ENCODE results near the gene ABCG1.

ABCG1 gene

GRCh38 chr21:42236693-42237092, 17.8 kb downstream of the ABCG1 start:
- Histone ChIP-seq H3K27ac (ENCODE audit: low read depth, low read length) (no peak overlapping the region), H3K4me1 (ENCODE audit: control insufficient read depth, low read depth, low read length) (peaks cover 2% of the 10 kb centered on the region), H3K4me2 (ENCODE audit: low read length) (no peak overlapping the region), H3K4ac (ENCODE audit: low read depth, low read length) (no peak overlapping the region), H4K8ac (ENCODE audit: low read depth, low read length) (no peak overlapping the region), H3K18ac (ENCODE audit: low read length) (no peak overlapping the region), H3K56ac (ENCODE audit: low read length) (no peak overlapping the region), H3K23ac (ENCODE audit: low read length) (no peak overlapping the region), H3K4me3 (ENCODE audit: low read length) (no peak overlapping the region), H2AK5ac (ENCODE audit: low read length) (no peak overlapping the region), H3K27me3 (ENCODE audit: insufficient read depth, low read length, poor library complexity) (no peaks in the 10 kb centered on the region), H4K5ac (ENCODE audit: low read length) (no peak overlapping the region), H2BK120ac (ENCODE audit: low read depth, low read length) (no peak overlapping the region), H3K79me1 (ENCODE audit: low read length) (no peaks in the 10 kb centered on the region), H3K36me3 (ENCODE audit: control insufficient read depth, insufficient read depth, low read length) (no peaks in the 10 kb centered on the region), H3K9ac (ENCODE audit: low read length) (no peak overlapping the region), H2BK15ac (replicated peaks; ENCODE audit: low read depth) (no peak overlapping the region), H3K79me2 (ENCODE audit: control insufficient read depth, insufficient read depth, low read length) (no peaks in the 10 kb centered on the region), H2BK5ac (ENCODE audit: low read length) (no peak overlapping the region)
- no peak for DNase-seq
- no CpG with 5 or more reads among the region's 3 CpGs for WGBS (ENCODE audit: extremely low coverage, insufficient coverage, low lambda C conversion rate)

GRCh38 chr21:42237161-42237560, 18.2 kb downstream of the ABCG1 start:
- H3K27me3 ChIP-seq (ENCODE audit: insufficient read depth, low read length, poor library complexity) = no peaks in the 10 kb centered on the region
- no peak overlapping the region for H3K18ac ChIP-seq (ENCODE audit: low read length)
- no peak overlapping the region for H3K4me3 ChIP-seq (ENCODE audit: low read length)
- no peak overlapping the region for H2BK120ac ChIP-seq (ENCODE audit: low read depth, low read length)
- no peaks in the 10 kb centered on the region for H3K79me1 ChIP-seq (ENCODE audit: low read length)
- no peak overlapping the region for H3K27ac ChIP-seq (ENCODE audit: low read depth, low read length)
- WGBS (ENCODE audit: extremely low coverage, insufficient coverage, low lambda C conversion rate) = no CpG with 5 or more reads among the region's 5 CpGs
- H3K4ac ChIP-seq (ENCODE audit: low read depth, low read length) = no peak overlapping the region
- peaks cover 2% of the 10 kb centered on the region for H3K4me1 ChIP-seq (ENCODE audit: control insufficient read depth, low read depth, low read length)
- H3K36me3 ChIP-seq (ENCODE audit: control insufficient read depth, insufficient read depth, low read length) = no peaks in the 10 kb centered on the region
- no peak overlapping the region for H4K5ac ChIP-seq (ENCODE audit: low read length)
- no peak overlapping the region for H2BK5ac ChIP-seq (ENCODE audit: low read length)
- DNase-seq = no peak
- H4K8ac ChIP-seq (ENCODE audit: low read depth, low read length) = no peak overlapping the region
- H3K9ac ChIP-seq (ENCODE audit: low read length) = no peak overlapping the region
- H3K56ac ChIP-seq (ENCODE audit: low read length) = no peak overlapping the region
- no peak overlapping the region for H3K4me2 ChIP-seq (ENCODE audit: low read length)
- no peaks in the 10 kb centered on the region for H3K79me2 ChIP-seq (ENCODE audit: control insufficient read depth, insufficient read depth, low read length)
- H2BK15ac ChIP-seq (replicated peaks; ENCODE audit: low read depth) = no peak overlapping the region
- H2AK5ac ChIP-seq (ENCODE audit: low read length) = no peak overlapping the region
- H3K23ac ChIP-seq (ENCODE audit: low read length) = no peak overlapping the region

DNA sequence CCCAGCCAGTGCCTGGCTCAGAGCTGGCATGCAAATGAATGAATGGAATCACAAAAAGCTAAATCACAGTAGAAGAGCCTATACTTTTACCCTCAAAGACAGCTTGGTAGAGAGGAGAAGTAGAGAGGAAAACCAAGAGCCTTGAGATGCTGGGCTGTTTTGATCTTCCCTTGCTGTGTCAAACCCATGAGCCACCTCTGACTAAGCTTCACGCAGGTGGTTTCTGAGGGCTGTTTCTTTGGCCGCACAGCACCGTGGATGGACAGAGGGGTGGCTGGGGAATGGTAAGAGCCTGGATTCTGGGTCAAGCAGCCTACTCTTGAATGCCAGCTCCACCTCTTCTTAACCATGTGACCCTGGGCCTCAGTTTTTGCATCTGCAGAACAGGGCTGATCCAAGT, 18.6 kb downstream of the ABCG1 start:
- no peak overlapping the region for H3K23ac ChIP-seq (ENCODE audit: low read length)
- no peak overlapping the region for H2AK5ac ChIP-seq (ENCODE audit: low read length)
- no peaks in the 10 kb centered on the region for H3K79me1 ChIP-seq (ENCODE audit: low read length)
- no peak overlapping the region for H2BK120ac ChIP-seq (ENCODE audit: low read depth, low read length)
- no peak overlapping the region for H4K8ac ChIP-seq (ENCODE audit: low read depth, low read length)
- H2BK15ac ChIP-seq (replicated peaks; ENCODE audit: low read depth) = no peak overlapping the region
- no peak overlapping the region for H3K4ac ChIP-seq (ENCODE audit: low read depth, low read length)
- no peak overlapping the region for H3K9ac ChIP-seq (ENCODE audit: low read length)
- H3K4me1 ChIP-seq (ENCODE audit: control insufficient read depth, low read depth, low read length) = peaks cover 2% of the 10 kb centered on the region
- no peak for DNase-seq
- no peak overlapping the region for H4K5ac ChIP-seq (ENCODE audit: low read length)
- H3K4me2 ChIP-seq (ENCODE audit: low read length) = no peak overlapping the region
- H3K56ac ChIP-seq (ENCODE audit: low read length) = no peak overlapping the region
- no peak overlapping the region for H3K27ac ChIP-seq (ENCODE audit: low read depth, low read length)
- no peaks in the 10 kb centered on the region for H3K27me3 ChIP-seq (ENCODE audit: insufficient read depth, low read length, poor library complexity)
- no peak overlapping the region for H3K4me3 ChIP-seq (ENCODE audit: low read length)
- no peaks in the 10 kb centered on the region for H3K79me2 ChIP-seq (ENCODE audit: control insufficient read depth, insufficient read depth, low read length)
- H3K18ac ChIP-seq (ENCODE audit: low read length) = no peak overlapping the region
- H3K36me3 ChIP-seq (ENCODE audit: control insufficient read depth, insufficient read depth, low read length) = no peaks in the 10 kb centered on the region
- no CpG with 5 or more reads among the region's 3 CpGs for WGBS (ENCODE audit: extremely low coverage, insufficient coverage, low lambda C conversion rate)
- H2BK5ac ChIP-seq (ENCODE audit: low read length) = no peak overlapping the region

GRCh38 chr21:42238185-42238934, 19.4 kb downstream of the ABCG1 start:
- no peak overlapping the region for H3K18ac ChIP-seq (ENCODE audit: low read length)
- H2BK15ac ChIP-seq (replicated peaks; ENCODE audit: low read depth) = no peak overlapping the region
- no peak overlapping the region for H2BK120ac ChIP-seq (ENCODE audit: low read depth, low read length)
- no peak overlapping the region for H3K4me2 ChIP-seq (ENCODE audit: low read length)
- H2AK5ac ChIP-seq (ENCODE audit: low read length) = no peak overlapping the region
- H4K5ac ChIP-seq (ENCODE audit: low read length) = no peak overlapping the region
- peaks cover 2% of the 10 kb centered on the region for H3K4me1 ChIP-seq (ENCODE audit: control insufficient read depth, low read depth, low read length)
- H3K36me3 ChIP-seq (ENCODE audit: control insufficient read depth, insufficient read depth, low read length) = no peaks in the 10 kb centered on the region
- no peaks in the 10 kb centered on the region for H3K27me3 ChIP-seq (ENCODE audit: insufficient read depth, low read length, poor library complexity)
- H3K9ac ChIP-seq (ENCODE audit: low read length) = no peak overlapping the region
- DNase-seq = no peak
- H3K4ac ChIP-seq (ENCODE audit: low read depth, low read length) = no peak overlapping the region
- no peaks in the 10 kb centered on the region for H3K79me1 ChIP-seq (ENCODE audit: low read length)
- no peak overlapping the region for H3K56ac ChIP-seq (ENCODE audit: low read length)
- no peak overlapping the region for H4K8ac ChIP-seq (ENCODE audit: low read depth, low read length)
- no peak overlapping the region for H3K4me3 ChIP-seq (ENCODE audit: low read length)
- no CpG with 5 or more reads among the region's 12 CpGs for WGBS (ENCODE audit: extremely low coverage, insufficient coverage, low lambda C conversion rate)
- no peak overlapping the region for H3K27ac ChIP-seq (ENCODE audit: low read depth, low read length)
- no peaks in the 10 kb centered on the region for H3K79me2 ChIP-seq (ENCODE audit: control insufficient read depth, insufficient read depth, low read length)
- H2BK5ac ChIP-seq (ENCODE audit: low read length) = no peak overlapping the region
- no peak overlapping the region for H3K23ac ChIP-seq (ENCODE audit: low read length)

GRCh38 chr21:42239556-42239955, 20.6 kb downstream of the ABCG1 start:
- no peak for DNase-seq
- H3K4me1 ChIP-seq (ENCODE audit: control insufficient read depth, low read depth, low read length) = no peaks in the 10 kb centered on the region
- WGBS (ENCODE audit: extremely low coverage, insufficient coverage, low lambda C conversion rate) = no CpG with 5 or more reads among the region's 8 CpGs
- H3K23ac ChIP-seq (ENCODE audit: low read length) = no peak overlapping the region
- no peak overlapping the region for H3K4me3 ChIP-seq (ENCODE audit: low read length)
- H3K56ac ChIP-seq (ENCODE audit: low read length) = no peak overlapping the region
- no peak overlapping the region for H3K4ac ChIP-seq (ENCODE audit: low read depth, low read length)
- no peak overlapping the region for H4K8ac ChIP-seq (ENCODE audit: low read depth, low read length)
- no peaks in the 10 kb centered on the region for H3K36me3 ChIP-seq (ENCODE audit: control insufficient read depth, insufficient read depth, low read length)
- H3K18ac ChIP-seq (ENCODE audit: low read length) = no peak overlapping the region
- H3K27ac ChIP-seq (ENCODE audit: low read depth, low read length) = no peak overlapping the region
- no peaks in the 10 kb centered on the region for H3K79me2 ChIP-seq (ENCODE audit: control insufficient read depth, insufficient read depth, low read length)
- no peak overlapping the region for H2AK5ac ChIP-seq (ENCODE audit: low read length)
- no peaks in the 10 kb centered on the region for H3K79me1 ChIP-seq (ENCODE audit: low read length)
- H3K27me3 ChIP-seq (ENCODE audit: insufficient read depth, low read length, poor library complexity) = no peaks in the 10 kb centered on the region
- H2BK15ac ChIP-seq (replicated peaks; ENCODE audit: low read depth) = no peak overlapping the region
- no peak overlapping the region for H3K4me2 ChIP-seq (ENCODE audit: low read length)
- H2BK120ac ChIP-seq (ENCODE audit: low read depth, low read length) = no peak overlapping the region
- no peak overlapping the region for H2BK5ac ChIP-seq (ENCODE audit: low read length)
- H3K9ac ChIP-seq (ENCODE audit: low read length) = no peak overlapping the region
- no peak overlapping the region for H4K5ac ChIP-seq (ENCODE audit: low read length)

- Histone ChIP-seq H3K27me3 (ENCODE audit: insufficient read depth, low read length, poor library complexity) (no peaks in the 10 kb centered on the region), H3K4me2 (ENCODE audit: low read length) (no peak overlapping the region), H3K4ac (ENCODE audit: low read depth, low read length) (no peak overlapping the region), H2BK5ac (ENCODE audit: low read length) (no peak overlapping the region), H3K9ac (ENCODE audit: low read length) (no peak overlapping the region), H3K79me1 (ENCODE audit: low read length) (no peaks in the 10 kb centered on the region), H4K5ac (ENCODE audit: low read length) (no peak overlapping the region), H3K4me3 (ENCODE audit: low read length) (no peak overlapping the region), H2BK15ac (replicated peaks; ENCODE audit: low read depth) (no peak overlapping the region), H2AK5ac (ENCODE audit: low read length) (no peak overlapping the region), H3K56ac (ENCODE audit: low read length) (no peak overlapping the region), H3K36me3 (ENCODE audit: control insufficient read depth, insufficient read depth, low read length) (no peaks in the 10 kb centered on the region), H4K8ac (ENCODE audit: low read depth, low read length) (no peak overlapping the region), H2BK120ac (ENCODE audit: low read depth, low read length) (no peak overlapping the region), H3K79me2 (ENCODE audit: control insufficient read depth, insufficient read depth, low read length) (no peaks in the 10 kb centered on the region), H3K18ac (ENCODE audit: low read length) (no peak overlapping the region), H3K23ac (ENCODE audit: low read length) (no peak overlapping the region), H3K4me1 (ENCODE audit: control insufficient read depth, low read depth, low read length) (no peaks in the 10 kb centered on the region), H3K27ac (ENCODE audit: low read depth, low read length) (no peak overlapping the region)
- DNase-seq = no peak
- no CpG with 5 or more reads among the region's 8 CpGs for WGBS (ENCODE audit: extremely low coverage, insufficient coverage, low lambda C conversion rate)
These were observed 21.0 kb downstream of the ABCG1 start for GRCh38 chr21:42239973-42240372.
